ENCODE measurements around the gene MINK1. TPM values are rescaled to one million over a fixed set of nuclear protein-coding genes. Genes with fewer than 3 reads are reported as not detected.

The MINK1 gene
- total RNA-seq, 1 experiment from 2014 or later: 68.8 TPM

DNA sequence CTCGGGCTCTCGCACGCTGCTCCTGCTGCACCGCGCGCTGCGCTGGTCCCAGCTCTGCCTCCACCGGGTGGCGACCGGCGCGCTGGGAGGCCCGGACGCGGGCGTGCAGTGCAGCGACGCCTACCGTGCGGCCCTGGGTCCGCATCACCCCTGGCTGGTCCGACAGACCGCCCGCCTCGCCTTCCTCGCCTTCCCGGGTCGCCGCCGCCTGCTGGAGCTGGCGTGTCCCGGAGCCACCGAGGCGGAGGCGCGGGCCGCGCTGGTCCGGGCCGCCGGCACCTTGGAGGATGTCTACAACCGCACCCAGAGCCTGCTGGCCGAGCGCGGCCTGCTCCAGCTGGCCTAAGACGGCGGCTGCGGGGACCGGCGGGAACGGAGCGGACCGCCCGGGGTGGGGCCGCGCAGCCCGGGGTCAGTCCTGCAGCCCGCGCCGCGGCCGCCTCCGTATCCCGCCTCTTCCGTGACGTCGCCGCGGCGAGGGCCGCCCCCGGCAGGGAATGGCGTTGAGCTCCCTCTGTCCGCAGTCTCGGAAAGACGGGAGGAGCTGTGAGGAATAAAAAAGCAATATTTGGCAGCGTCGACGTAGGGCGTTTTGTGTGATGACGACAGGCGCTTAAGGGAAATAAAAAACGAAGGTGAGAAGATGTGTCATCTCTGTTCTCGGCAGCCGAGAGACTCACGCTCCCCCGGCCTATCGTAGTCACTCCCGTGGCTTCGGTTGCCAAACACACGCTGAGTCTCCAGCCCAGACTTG is 43.0 kb upstream of the MINK1 start:
- Histone ChIP-seq H2BK15ac (ENCODE audit: low read depth, low read length) (no peak overlapping the region), H2BK12ac (ENCODE audit: insufficient read length, low read depth, low read length) (no peak overlapping the region), H3K4me1 (ENCODE audit: insufficient read depth, low read length) (peaks cover 2% of the 10 kb centered on the region; the same call in 1 of the 2 replicates), H3K9ac (ENCODE audit: extremely low read depth, insufficient read length, low read length) (no peak overlapping the region), H2BK20ac (ENCODE audit: low read depth, low read length, poor library complexity, severe bottlenecking) (no peak overlapping the region), H2BK5ac (ENCODE audit: insufficient read length, low read length) (no peak overlapping the region), H3K4me2 (ENCODE audit: insufficient read depth, insufficient read length, low read length) (peak overlapping the region; percentile 47), H3K18ac (ENCODE audit: insufficient read length, low read depth, low read length) (peak overlapping the region; percentile 9), H4K5ac (ENCODE audit: insufficient read length, low read depth, low read length) (no peak overlapping the region), H3K27ac (ENCODE audit: insufficient read length, low read depth, low read length) (no peak overlapping the region), H3K79me2 (ENCODE audit: insufficient read depth, low read length) (no peaks in the 10 kb centered on the region), H2BK120ac (ENCODE audit: low read depth, low read length, poor library complexity, severe bottlenecking) (no peak overlapping the region), H3K56ac (ENCODE audit: insufficient read length, low read depth, low read length) (no peak overlapping the region), H3K23me2 (ENCODE audit: insufficient read length, low read depth, low read length, poor library complexity, severe bottlenecking) (peaks cover 17% of the 10 kb centered on the region), H3T11ph (ENCODE audit: low read length) (no peak overlapping the region), H3K14ac (ENCODE audit: insufficient read depth, low read length) (peak overlapping the region; percentile 32; the same call in 1 of the 2 replicates), H3K23ac (ENCODE audit: insufficient read length, low read depth, low read length) (no peak overlapping the region), H4K91ac (ENCODE audit: insufficient read length, low read depth, low read length) (no peak overlapping the region), H3K4ac (ENCODE audit: low read depth, low read length) (no peak overlapping the region), H4K8ac (replicated peaks; ENCODE audit: insufficient read length, low read depth, low read length) (no peak overlapping the region), H3K79me1 (ENCODE audit: insufficient read depth, low read depth, low read length, poor library complexity, severe bottlenecking) (no peaks in the 10 kb centered on the region), H3K9me3 (ENCODE audit: control insufficient read depth, low read depth, low read length) (no peaks in the 10 kb centered on the region), H2AFZ (ENCODE audit: low read length) (no peak overlapping the region), H3K27me3 (ENCODE audit: insufficient read depth, low read length) (peaks cover 39% of the 10 kb centered on the region), H4K20me1 (ENCODE audit: control insufficient read depth, insufficient read depth, insufficient read length) (peaks cover 3% of the 10 kb centered on the region), H2AK5ac (ENCODE audit: insufficient read length, low read length) (no peak overlapping the region)
- H3K4me1 Mint-ChIP-seq: peaks cover 27 to 35% of the 10 kb centered on the region in 2 experiments
- DNase-seq: peak; percentile 81
- H3K36me3 Mint-ChIP-seq (ENCODE audit: insufficient read depth in 1 of 3, low read depth in 3 of 3): no peaks in the 10 kb centered on the region; a peak in 1 of 7 replicates
- peaks cover 74% of the 10 kb centered on the region for H3K27me3 Mint-ChIP-seq (ENCODE audit: low read depth)
- H3K4me3 Mint-ChIP-seq: peak overlapping the region; percentile 76 to 86
- TF ChIP-seq, protein P1, sequence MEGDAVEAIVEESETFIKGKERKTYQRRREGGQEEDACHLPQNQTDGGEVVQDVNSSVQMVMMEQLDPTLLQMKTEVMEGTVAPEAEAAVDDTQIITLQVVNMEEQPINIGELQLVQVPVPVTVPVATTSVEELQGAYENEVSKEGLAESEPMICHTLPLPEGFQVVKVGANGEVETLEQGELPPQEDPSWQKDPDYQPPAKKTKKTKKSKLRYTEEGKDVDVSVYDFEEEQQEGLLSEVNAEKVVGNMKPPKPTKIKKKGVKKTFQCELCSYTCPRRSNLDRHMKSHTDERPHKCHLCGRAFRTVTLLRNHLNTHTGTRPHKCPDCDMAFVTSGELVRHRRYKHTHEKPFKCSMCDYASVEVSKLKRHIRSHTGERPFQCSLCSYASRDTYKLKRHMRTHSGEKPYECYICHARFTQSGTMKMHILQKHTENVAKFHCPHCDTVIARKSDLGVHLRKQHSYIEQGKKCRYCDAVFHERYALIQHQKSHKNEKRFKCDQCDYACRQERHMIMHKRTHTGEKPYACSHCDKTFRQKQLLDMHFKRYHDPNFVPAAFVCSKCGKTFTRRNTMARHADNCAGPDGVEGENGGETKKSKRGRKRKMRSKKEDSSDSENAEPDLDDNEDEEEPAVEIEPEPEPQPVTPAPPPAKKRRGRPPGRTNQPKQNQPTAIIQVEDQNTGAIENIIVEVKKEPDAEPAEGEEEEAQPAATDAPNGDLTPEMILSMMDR (conservative IDR thresholded peaks at IDR 0.05): peak; percentile 75
- no peaks in the 10 kb centered on the region; a peak in 1 of 5 replicates for H3K9me3 Mint-ChIP-seq
- H3K27ac Mint-ChIP-seq: no peak overlapping the region
- no CpG with 5 or more reads among the region's 91 CpGs for WGBS (ENCODE audit: extremely low coverage, insufficient read length, low lambda C conversion rate)
